IPS-18a (cell line): ENCODE data around the gene CPSF7.
"Not testable (repeated sequence)": the region's sequence is repeated elsewhere in the genome, so short reads cannot be mapped to it uniquely, and the experiment has no call there.

Source experiments
- H3K27ac ChIP-seq: one replicate; pipeline ENCODE4 v1.5.1; 2013; ENCODE audit warnings: low read length
- H3K27me3 ChIP-seq: one replicate; pipeline ENCODE4 v1.6.1; 2013; ENCODE audit warnings: mild to moderate bottlenecking, low read length; ENCODE audit not compliant: control insufficient read depth, insufficient read depth
- H3K36me3 ChIP-seq: one replicate; pipeline ENCODE4 v1.6.1; 2013; ENCODE audit warnings: low read depth, low read length; ENCODE audit not compliant: control insufficient read depth
- H3K4me1 ChIP-seq: one replicate; pipeline ENCODE4 v1.6.1; 2013; ENCODE audit warnings: low read depth, low read length; ENCODE audit not compliant: control insufficient read depth
- H3K4me3 ChIP-seq: one replicate; pipeline ENCODE4 v1.5.1; 2013; ENCODE audit warnings: low read length
- H3K9ac ChIP-seq: one replicate; pipeline ENCODE4 v1.6.1; 2013; ENCODE audit warnings: mild to moderate bottlenecking, low read length, moderate library complexity
- H3K9me3 ChIP-seq: one replicate; pipeline ENCODE4 v1.6.1; 2013; ENCODE audit warnings: low read depth, low read length; ENCODE audit not compliant: control insufficient read depth

Gene CPSF7

GRCh38 chr11:61406067-61406466 lies 23.7 kb downstream of the CPSF7 start:
- Histone ChIP-seq H3K4me3 (no peak overlapping the region), H3K9me3 (no peaks in the 10 kb centered on the region), H3K9ac (no peak overlapping the region), H3K36me3 (peaks cover 80% of the 10 kb centered on the region), H3K4me1 (no peaks in the 10 kb centered on the region), H3K27me3 (no peaks in the 10 kb centered on the region), H3K27ac (no peak overlapping the region)

- H3K9ac ChIP-seq: no peak overlapping the region
- no peaks in the 10 kb centered on the region for H3K4me1 ChIP-seq
- no peaks in the 10 kb centered on the region for H3K27me3 ChIP-seq
- H3K4me3 ChIP-seq: no peak overlapping the region
- no peaks in the 10 kb centered on the region for H3K9me3 ChIP-seq
- no peak overlapping the region for H3K27ac ChIP-seq
- H3K36me3 ChIP-seq: peaks cover 66% of the 10 kb centered on the region
Measured at GRCh38 chr11:61404641-61405040, 25.1 kb downstream of the CPSF7 start.

- no peaks in the 10 kb centered on the region for H3K9me3 ChIP-seq
- H3K4me1 ChIP-seq: no peaks in the 10 kb centered on the region
- H3K27me3 ChIP-seq: no peaks in the 10 kb centered on the region
- H3K36me3 ChIP-seq: peaks cover 65% of the 10 kb centered on the region
- H3K9ac ChIP-seq: no peak overlapping the region
- H3K27ac ChIP-seq: no peak overlapping the region
- no peak overlapping the region for H3K4me3 ChIP-seq
Measured at GRCh38 chr11:61404103-61404502, 25.7 kb downstream of the CPSF7 start.

- Histone ChIP-seq H3K36me3 (peaks cover 61% of the 10 kb centered on the region), H3K27ac (no peak overlapping the region), H3K27me3 (no peaks in the 10 kb centered on the region), H3K9me3 (no peaks in the 10 kb centered on the region), H3K4me3 (no peak overlapping the region), H3K4me1 (no peaks in the 10 kb centered on the region), H3K9ac (no peak overlapping the region)
Measured at GRCh38 chr11:61403658-61404057, 26.1 kb downstream of the CPSF7 start.

GRCh38 chr11:61401573-61401972 lies 28.2 kb downstream of the CPSF7 start:
- Histone ChIP-seq H3K27ac (no peak overlapping the region), H3K9ac (no peak overlapping the region), H3K4me1 (no peaks in the 10 kb centered on the region), H3K36me3 (peaks cover 49% of the 10 kb centered on the region), H3K27me3 (no peaks in the 10 kb centered on the region), H3K9me3 (no peaks in the 10 kb centered on the region), H3K4me3 (no peak overlapping the region)

GRCh38 chr11:61401173-61401572 lies 28.6 kb downstream of the CPSF7 start:
- Histone ChIP-seq H3K36me3 (peaks cover 46% of the 10 kb centered on the region), H3K27ac (no peak overlapping the region), H3K9me3 (no peaks in the 10 kb centered on the region), H3K27me3 (no peaks in the 10 kb centered on the region), H3K4me1 (no peaks in the 10 kb centered on the region), H3K9ac (no peak overlapping the region), H3K4me3 (no peak overlapping the region)

GRCh38 chr11:61392981-61393595 lies 36.7 kb downstream of the CPSF7 start:
- Histone ChIP-seq H3K9ac (peak overlapping the region; percentile 56), H3K9me3 (no peaks in the 10 kb centered on the region), H3K27ac (no peak overlapping the region), H3K36me3 (peaks cover 11% of the 10 kb centered on the region), H3K4me3 (peak overlapping the region; percentile 72), H3K4me1 (no peaks in the 10 kb centered on the region), H3K27me3 (no peaks in the 10 kb centered on the region)

GRCh38 chr11:61390161-61390560 lies 39.6 kb downstream of the CPSF7 start:
- Histone ChIP-seq H3K27ac (no peak overlapping the region), H3K9me3 (no peaks in the 10 kb centered on the region), H3K36me3 (peaks cover 4% of the 10 kb centered on the region), H3K27me3 (no peaks in the 10 kb centered on the region), H3K4me1 (no peaks in the 10 kb centered on the region), H3K4me3 (no peak overlapping the region), H3K9ac (no peak overlapping the region)

- no peaks in the 10 kb centered on the region for H3K27me3 ChIP-seq
- H3K36me3 ChIP-seq: no peaks in the 10 kb centered on the region
- no peak overlapping the region for H3K9ac ChIP-seq
- no peaks in the 10 kb centered on the region for H3K9me3 ChIP-seq
- no peak overlapping the region for H3K27ac ChIP-seq
- no peak overlapping the region for H3K4me3 ChIP-seq
- H3K4me1 ChIP-seq: no peaks in the 10 kb centered on the region
Measured at GRCh38 chr11:61384271-61385242, 45.2 kb downstream of the CPSF7 start.

- not testable (repeated sequence) for H3K27me3 ChIP-seq, H3K9me3 ChIP-seq, H3K36me3 ChIP-seq, H3K4me3 ChIP-seq, H3K4me1 ChIP-seq, H3K27ac ChIP-seq, H3K9ac ChIP-seq
Measured at GRCh38 chr11:61383859-61384258, 45.9 kb downstream of the CPSF7 start.

GRCh38 chr11:61380884-61381283 lies 48.9 kb downstream of the CPSF7 start:
- Histone ChIP-seq H3K36me3 (no peaks in the 10 kb centered on the region), H3K9me3 (no peaks in the 10 kb centered on the region), H3K4me1 (no peaks in the 10 kb centered on the region), H3K4me3 (no peak overlapping the region), H3K27ac (no peak overlapping the region), H3K27me3 (no peaks in the 10 kb centered on the region), H3K9ac (no peak overlapping the region)
